Nephron progenitor cell (in vitro differentiated cells): ENCODE measurements around the gene FOXM1.

Source experiments
- DNase-seq: peaks from one replicate; pipeline ENCODE4 v3.0.0; 2021
- H3K27ac Mint-ChIP-seq: 2 replicates; pipeline ENCODE4 v1.8.0; 2021; ENCODE audit warnings: mild to moderate bottlenecking, moderate library complexity, mixed read lengths
- H3K27me3 Mint-ChIP-seq: 2 replicates; pipeline ENCODE4 v1.8.0; 2021; ENCODE audit warnings: mild to moderate bottlenecking, low read depth, mixed read lengths; ENCODE audit not compliant: poor library complexity
- H3K36me3 Mint-ChIP-seq: 2 replicates; pipeline ENCODE4 v1.8.0; 2021; ENCODE audit warnings: low read depth, mixed read lengths
- H3K4me1 Mint-ChIP-seq: 2 replicates; pipeline ENCODE4 v1.8.0; 2021; ENCODE audit warnings: mixed read lengths
- H3K4me3 Mint-ChIP-seq: 2 replicates; pipeline ENCODE4 v1.8.0; 2021; ENCODE audit warnings: mild to moderate bottlenecking, moderate library complexity, mixed read lengths
- H3K9me3 Mint-ChIP-seq: 2 replicates; pipeline ENCODE4 v1.8.0; 2021; ENCODE audit warnings: mild to moderate bottlenecking, moderate library complexity, mixed read lengths
- TF ChIP-seq, protein P1 (sequence below): fragments of 200-600 bp; sonication (generic); IDR thresholded peaks from 2 replicates; pipeline ENCODE4 v1.5.0; 2021; ENCODE audit warnings: antibody characterized with exemption

FOXM1 gene

DNA sequence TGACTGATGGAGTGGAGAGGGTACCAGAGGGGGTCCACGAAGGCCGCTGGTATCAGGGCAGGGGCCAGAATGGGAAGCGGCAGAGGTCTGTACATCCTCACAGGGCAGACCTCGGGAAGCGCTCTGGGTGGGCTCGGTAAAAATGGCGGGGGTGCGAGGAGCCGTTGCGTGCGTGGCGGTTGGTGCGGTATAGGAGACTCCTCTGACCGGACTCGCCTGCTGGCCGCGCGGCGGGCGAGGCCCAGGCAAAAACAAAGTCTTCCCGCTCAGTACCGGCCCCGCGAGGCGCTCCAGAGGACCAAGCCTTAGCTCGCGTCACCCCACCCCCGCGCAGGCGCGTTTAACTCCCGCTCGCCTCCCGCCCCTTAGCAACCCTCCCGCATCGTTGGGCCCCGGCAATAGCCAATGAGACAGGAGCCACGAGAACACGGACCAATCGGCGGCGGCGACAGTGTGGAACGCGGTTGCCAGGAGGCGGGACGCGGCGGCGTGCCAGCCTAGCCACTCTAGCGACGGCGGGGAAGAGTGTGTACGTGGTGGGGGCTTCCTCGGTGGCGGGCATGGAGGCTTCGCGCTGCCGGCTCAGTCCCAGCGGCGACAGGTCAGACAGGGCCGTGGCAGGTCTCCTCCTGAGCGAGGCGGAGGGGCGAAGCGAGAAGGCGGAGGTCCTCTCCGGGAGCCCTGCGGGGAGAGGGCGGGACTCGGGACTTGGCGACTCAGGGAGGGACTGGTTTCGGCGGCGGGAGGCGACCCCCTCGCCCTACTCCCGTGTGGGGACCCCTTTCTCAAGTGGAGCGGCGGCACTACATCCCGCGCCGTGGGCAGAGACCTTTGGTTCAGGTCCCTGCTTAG lies 13.6 kb upstream of the FOXM1 start, which contains the start of gene TULP3:
TULP3 (plus strand) TSS at position 504 of the 852 bp plus-strand sequence; CDS start at position 561, 57 bp downstream.
- peak within 1 kb of the TSS; percentile 99 for H3K27ac Mint-ChIP-seq

DNA sequence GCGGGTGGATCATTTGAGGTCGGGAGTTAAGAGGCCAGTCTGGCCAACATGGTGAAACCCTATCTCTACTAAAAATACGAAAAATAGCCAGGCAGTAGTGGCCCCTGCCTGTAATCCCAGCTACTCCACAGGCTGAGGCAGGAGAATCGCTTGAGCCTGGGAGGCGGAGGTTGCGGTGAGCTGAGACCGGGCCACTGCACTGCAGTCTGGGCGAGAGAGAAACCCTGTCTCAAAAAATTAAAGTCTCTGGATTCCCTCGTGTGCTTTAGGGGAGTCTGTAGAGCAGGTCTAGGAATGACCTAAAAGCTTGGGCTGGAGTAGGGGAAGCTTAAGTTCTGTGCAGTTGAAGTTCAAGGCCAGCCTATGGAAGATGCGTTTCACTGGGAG lies 13.0 kb upstream of the FOXM1 start:
- Mint-ChIP-seq H3K9me3 (no peaks in the 10 kb centered on the region), H3K4me3 (peak overlapping the region; percentile 97), H3K4me1 (peaks cover 51% of the 10 kb centered on the region), H3K36me3 (peaks cover 26% of the 10 kb centered on the region), H3K27me3 (peaks cover 3% of the 10 kb centered on the region), H3K27ac (peak overlapping the region; percentile 64)
- TF ChIP-seq, protein P1, sequence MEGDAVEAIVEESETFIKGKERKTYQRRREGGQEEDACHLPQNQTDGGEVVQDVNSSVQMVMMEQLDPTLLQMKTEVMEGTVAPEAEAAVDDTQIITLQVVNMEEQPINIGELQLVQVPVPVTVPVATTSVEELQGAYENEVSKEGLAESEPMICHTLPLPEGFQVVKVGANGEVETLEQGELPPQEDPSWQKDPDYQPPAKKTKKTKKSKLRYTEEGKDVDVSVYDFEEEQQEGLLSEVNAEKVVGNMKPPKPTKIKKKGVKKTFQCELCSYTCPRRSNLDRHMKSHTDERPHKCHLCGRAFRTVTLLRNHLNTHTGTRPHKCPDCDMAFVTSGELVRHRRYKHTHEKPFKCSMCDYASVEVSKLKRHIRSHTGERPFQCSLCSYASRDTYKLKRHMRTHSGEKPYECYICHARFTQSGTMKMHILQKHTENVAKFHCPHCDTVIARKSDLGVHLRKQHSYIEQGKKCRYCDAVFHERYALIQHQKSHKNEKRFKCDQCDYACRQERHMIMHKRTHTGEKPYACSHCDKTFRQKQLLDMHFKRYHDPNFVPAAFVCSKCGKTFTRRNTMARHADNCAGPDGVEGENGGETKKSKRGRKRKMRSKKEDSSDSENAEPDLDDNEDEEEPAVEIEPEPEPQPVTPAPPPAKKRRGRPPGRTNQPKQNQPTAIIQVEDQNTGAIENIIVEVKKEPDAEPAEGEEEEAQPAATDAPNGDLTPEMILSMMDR: no peak
- no peak for DNase-seq

More for the DNA sequence above, 13.6 kb upstream of the FOXM1 start, which contains the start of gene TULP3:
- TF ChIP-seq, protein P1: no peak
- peak; percentile 98 for DNase-seq
- H3K4me3 Mint-ChIP-seq: peak within 1 kb of the TSS; percentile 97
- H3K4me1 Mint-ChIP-seq: peaks cover 51% of the 10 kb centered on the region
- H3K36me3 Mint-ChIP-seq: peaks cover 22% of the 10 kb centered on the region
- no peaks in the 10 kb centered on the region for H3K9me3 Mint-ChIP-seq
- H3K27me3 Mint-ChIP-seq: peaks cover 3% of the 10 kb centered on the region

DNA sequence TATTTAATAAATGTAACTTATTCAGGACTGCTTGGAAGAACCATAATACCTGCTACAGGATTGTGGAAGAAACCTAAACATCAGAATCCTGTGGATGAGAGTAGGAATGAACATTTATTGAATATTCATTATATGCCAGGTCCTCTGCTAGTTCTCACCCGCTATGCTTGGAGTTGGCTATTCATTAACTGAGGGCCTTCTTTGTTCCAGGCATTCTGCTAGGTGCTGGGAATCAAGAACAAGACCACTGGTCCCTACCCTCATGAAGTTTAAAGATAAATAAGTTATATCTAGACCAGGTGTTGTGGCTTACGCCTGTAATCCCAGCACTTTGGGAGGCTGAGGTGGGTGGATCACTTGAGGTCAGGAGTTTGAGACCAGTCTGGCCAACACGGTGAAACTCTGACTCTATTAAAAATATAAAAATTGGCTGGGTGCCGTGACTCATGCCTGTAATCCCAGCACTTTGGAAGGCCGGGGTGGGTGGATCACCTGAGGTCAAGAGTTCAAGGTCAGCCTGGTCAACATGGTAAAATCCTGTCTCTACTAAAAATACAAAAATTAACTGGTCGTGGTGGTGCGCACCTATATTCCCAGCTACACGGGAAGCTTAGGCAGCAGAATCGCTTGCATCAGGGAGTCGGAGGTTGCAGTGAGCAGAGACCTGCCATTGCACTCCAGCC lies 9.9 kb upstream of the FOXM1 start:
- no peak for DNase-seq
- TF ChIP-seq, protein P1: no peak
- Mint-ChIP-seq H3K36me3 (peaks cover 35% of the 10 kb centered on the region), H3K9me3 (no peaks in the 10 kb centered on the region), H3K27me3 (peaks cover 3% of the 10 kb centered on the region), H3K27ac (no peak overlapping the region), H3K4me1 (peaks cover 35% of the 10 kb centered on the region), H3K4me3 (no peak overlapping the region)

DNA sequence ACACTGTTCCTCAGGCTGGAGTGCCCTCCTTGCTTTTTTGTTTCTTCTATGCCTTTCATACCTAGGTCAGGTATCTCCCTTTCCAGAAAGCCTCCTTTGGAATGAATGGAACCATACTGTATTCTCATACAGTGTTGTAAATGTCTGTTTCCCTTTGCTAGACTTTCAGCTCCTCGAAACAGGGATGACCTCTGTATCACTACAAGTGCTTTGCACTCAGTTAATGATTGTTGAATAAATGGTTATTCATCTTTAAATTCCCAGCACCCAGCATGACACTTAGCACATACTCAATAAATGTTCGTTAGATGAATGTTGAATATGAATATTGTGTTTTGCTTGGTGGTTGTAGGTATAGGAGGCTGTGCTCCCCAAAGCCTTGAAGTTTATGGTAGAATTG lies 7.8 kb upstream of the FOXM1 start:
- peaks cover 18% of the 10 kb centered on the region for H3K4me1 Mint-ChIP-seq
- peaks cover 3% of the 10 kb centered on the region for H3K27me3 Mint-ChIP-seq
- H3K36me3 Mint-ChIP-seq: peaks cover 39% of the 10 kb centered on the region
- no peak for DNase-seq
- TF ChIP-seq, protein P1: no peak
- H3K4me3 Mint-ChIP-seq: no peak overlapping the region
- H3K27ac Mint-ChIP-seq: peak overlapping the region; percentile 3
- H3K9me3 Mint-ChIP-seq: no peaks in the 10 kb centered on the region

DNA sequence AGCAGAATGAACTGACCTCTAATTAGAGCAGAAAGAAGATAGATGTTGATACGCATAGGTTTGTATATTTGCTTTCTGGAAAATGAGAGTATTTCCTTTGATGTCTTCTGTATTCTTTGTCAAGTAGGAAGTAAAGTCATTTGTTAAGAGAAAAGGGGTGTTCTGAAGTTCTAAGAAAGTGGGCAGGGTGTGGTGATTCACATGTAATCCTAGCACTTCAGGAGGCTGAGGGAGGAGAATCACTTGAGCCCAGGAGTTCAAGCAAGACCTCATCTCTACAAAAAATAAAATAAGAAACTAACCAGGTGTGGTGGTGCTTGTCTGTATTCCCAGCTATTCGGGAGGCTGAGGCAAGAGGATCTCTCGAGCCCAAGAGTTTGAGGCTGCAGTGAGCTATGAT lies 2.9 kb upstream of the FOXM1 start:
- Mint-ChIP-seq H3K4me1 (peaks cover 41% of the 10 kb centered on the region), H3K4me3 (no peak overlapping the region)
- DNase-seq: no peak

More for the DNA sequence above, 2.9 kb upstream of the FOXM1 start:
- H3K27me3 Mint-ChIP-seq: no peaks in the 10 kb centered on the region
- H3K9me3 Mint-ChIP-seq: no peaks in the 10 kb centered on the region
- TF ChIP-seq, protein P1: no peak
- H3K36me3 Mint-ChIP-seq: peaks cover 26% of the 10 kb centered on the region
- no peak overlapping the region for H3K27ac Mint-ChIP-seq
